Fibroblast of skin of abdomen (primary cell): ENCODE measurements around the gene MGMT.

ENCODE experiments used
- DNase-seq: peaks from one replicate; pipeline ENCODE4 v3.0.0-alpha.2; 2013

The MGMT gene

DNA sequence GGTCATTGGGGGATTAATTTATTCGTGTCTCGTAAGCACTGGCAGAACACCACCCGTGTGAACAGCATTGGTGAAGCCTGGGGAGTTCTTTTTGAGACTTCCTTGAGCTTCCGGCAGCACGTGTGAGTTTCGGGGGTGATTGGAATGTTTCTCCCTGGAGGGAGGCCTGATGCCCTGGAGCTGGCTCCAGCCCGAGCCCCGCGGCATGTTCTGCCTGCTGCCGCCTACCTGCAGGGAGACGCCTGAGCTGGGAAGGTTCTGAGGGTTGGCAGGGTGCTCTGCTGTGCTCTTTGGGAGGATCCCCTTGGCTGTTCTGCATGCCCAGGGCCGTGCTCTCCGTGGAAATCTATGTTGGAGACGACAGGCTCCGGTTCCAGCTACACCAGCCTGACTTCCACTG is 159.3 kb downstream of the MGMT start:
- DNase-seq, result no peak

DNA sequence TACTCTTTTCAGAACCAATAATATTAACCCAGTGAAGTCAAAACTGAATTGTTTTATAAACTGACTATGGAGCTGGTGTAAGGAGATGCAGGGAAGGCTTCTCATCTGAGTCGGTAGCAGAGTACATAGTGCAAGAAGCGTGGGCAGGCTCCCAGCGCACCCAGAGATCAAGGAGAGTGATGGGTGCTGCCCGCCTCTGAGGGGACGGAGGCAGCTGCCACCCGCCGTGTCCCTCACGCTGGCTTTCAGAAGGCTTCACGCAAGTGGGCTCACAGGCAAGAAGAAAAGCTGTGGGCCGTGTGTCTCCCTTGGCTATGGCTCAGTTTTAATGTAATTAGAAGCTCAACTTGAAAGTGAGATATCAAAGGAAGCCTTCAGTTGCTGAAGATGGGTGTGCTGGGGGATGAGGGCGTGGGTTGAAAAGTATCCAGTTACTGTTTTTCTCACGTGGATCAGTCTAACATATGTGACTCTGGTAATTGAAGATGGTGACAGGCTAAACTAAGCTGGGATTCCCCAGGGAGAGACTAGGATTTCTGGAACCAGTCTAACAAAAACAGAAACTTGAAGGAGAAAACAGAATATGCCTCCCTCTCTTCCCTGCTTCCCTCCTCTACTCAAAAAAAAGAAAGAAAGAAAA is 159.9 kb downstream of the MGMT start:
- no peak for DNase-seq

DNA sequence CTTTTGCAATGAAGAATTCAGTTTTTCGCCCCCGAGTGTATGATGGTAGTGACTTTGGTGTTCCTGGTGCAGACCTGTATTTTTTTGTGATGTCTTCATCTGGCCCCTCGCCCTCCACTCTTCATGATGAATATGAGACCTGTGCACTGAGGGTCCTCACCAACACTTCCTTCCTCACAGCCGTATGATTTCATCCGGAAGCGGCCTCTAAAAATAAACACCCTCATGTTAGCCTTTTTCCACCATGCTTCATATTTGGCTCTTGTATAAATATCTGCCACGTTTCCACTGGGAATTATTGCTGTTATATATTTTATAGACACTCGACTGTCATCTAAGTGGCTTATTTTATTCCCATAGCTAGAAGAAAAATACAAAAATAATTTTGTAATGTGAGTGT is 160.4 kb downstream of the MGMT start:
- no peak for DNase-seq

DNA sequence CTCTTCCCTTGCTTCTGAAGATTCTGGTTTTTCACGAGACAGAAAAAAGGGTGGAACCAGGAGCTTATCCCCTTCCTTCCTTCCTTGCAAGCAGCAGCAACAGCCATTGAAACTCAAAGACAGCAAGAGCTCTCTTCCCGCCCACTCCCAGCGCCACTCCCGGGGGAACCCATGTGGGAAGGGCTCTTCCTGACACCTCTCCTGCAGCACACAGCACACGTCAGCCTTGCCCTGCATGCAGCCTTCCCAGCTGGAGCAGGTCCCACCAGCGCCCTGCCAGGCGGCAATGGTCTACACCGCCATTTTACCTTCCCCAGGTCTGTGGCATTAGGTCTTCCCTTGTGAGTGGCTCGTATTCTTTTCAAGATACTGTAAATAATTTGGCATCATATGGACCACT is 161.8 kb downstream of the MGMT start:
- no peak for DNase-seq

DNA sequence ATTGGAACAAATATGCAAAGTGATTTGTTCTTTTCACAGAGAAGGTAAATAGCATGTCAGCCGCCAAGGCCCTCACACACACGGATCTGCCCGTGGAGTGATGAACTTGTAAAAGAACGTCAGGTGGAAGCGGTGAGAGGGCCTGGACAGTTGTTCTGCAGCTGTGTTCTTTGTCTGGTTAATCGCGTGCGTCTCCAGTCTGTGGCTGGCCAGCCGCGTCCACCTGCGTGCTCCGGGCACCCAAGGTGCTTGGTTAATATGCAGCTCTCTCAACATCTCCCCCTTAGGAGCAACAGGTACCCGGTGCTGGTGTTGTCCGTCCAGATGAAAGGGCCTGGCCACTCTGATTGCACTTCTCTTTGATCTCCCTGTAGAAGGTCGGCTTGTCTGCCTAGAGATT is 162.9 kb downstream of the MGMT start:
- no peak for DNase-seq

DNA sequence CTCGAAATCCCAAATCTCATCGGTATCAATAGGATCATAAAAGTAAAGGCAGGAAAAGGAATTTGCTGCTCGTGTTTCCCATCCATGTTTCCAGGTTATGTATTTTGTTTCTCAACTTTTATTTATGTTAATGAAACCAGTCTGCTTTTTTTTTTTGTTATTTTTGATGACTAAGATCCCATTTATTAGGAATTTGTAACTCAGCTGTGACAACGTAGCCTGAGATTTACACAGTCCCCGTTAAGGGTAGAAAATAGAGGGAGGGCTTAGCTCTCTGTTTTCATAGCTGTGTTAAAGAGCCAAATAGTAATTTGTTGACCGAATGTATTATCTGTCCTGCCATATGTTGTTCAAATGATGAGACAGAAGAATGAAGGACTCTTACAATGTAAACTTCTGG is 164.0 kb downstream of the MGMT start:
- DNase-seq, result no peak

GRCh38 chr10:129631870-129632623 is 165.0 kb downstream of the MGMT start:
- DNase-seq, result no peak

GRCh38 chr10:129637010-129637409 is 170.0 kb downstream of the MGMT start:
- no peak for DNase-seq

DNA sequence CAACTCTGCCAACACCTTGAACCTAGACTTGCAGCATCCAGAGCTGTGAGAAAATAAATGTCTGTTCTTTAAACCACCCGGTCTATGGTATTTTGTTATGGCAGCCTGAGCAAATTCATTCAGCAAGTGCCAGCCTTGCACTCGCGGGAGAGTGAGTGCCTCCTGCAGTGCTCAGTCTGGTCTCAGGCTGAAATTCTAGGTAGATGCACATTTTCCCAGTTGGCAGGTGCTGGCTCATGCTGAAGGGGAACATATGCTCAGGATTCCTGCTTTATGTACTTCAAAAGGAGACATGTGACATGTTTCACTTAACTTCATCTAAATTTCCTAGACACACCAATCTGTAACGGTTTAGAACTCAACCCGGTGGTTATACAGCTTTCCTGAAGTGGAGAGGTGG is 170.8 kb downstream of the MGMT start:
- DNase-seq, result no peak

- DNase-seq, result no peak
Measured at GRCh38 chr10:129641351-129641750, 174.3 kb downstream of the MGMT start.

GRCh38 chr10:129641982-129642381 is 174.9 kb downstream of the MGMT start:
- DNase-seq, result no peak

DNA sequence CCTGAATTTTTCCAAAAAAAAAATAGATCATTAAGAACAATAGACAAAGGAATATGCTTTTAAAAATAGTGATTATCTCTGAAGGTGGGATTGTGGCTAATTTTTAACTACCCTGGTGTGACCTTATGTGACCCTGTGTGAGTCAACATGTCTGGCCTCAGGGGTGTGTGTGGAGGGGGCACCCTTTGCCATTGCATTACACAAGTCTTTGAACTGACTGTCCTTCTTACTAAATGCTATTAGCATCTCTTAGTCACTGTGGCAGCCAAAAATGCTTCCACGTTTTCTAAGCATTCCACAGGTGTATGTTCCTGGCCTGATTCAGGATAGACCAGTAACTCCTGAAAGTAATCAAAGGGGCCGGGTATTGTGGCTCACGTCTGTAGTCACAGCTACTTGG is 175.4 kb downstream of the MGMT start:
- no peak for DNase-seq

GRCh38 chr10:129643266-129643665 is 176.2 kb downstream of the MGMT start:
- DNase-seq, result no peak

DNA sequence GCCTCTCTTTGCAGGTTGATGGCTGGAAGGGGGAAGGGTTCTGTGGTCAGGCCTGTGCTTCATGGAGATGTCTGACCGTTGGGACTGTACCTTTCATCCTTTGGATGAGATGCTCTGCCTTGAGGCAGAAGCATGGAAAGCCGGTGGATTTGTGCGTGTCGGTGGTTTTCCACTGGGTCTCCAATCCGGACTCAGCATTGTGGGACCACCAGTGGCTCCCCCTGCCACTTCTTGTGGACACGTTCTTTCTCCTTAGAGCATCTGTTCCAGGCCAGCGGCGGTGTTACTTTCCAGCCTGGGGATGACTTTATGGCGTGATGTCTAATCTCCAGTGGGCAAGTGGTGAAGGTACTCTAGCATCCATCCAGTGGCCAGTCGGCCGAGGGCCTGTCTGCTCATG is 178.4 kb downstream of the MGMT start:
- DNase-seq, result no peak

GRCh38 chr10:129646973-129647372 is 179.9 kb downstream of the MGMT start:
- no peak for DNase-seq

GRCh38 chr10:129647590-129647989 is 180.5 kb downstream of the MGMT start:
- no peak for DNase-seq

DNA sequence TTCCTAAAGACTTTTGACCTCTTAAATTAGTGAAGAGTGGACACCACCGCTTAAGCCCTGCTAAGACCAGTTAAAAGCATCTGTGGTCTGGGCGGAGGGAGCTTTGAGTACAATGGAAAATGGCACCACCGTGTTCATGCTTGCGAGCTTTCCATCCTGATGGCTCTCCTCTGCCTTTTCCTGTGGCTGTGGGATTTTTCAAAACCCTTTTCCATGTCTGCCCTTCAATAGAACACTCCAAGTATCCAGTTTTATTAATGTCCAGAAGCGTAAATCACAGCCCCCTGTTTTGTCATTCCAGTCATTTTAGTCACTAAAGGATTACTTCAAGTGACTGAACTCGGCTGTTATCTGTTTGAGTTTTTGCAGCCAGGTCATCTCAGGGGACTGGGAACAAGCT is 181.8 kb downstream of the MGMT start:
- DNase-seq, result no peak

GRCh38 chr10:129652021-129652420 is 185.0 kb downstream of the MGMT start:
- DNase-seq, result no peak

- DNase-seq, result no peak
Measured at GRCh38 chr10:129652521-129653201, 185.6 kb downstream of the MGMT start.

DNA sequence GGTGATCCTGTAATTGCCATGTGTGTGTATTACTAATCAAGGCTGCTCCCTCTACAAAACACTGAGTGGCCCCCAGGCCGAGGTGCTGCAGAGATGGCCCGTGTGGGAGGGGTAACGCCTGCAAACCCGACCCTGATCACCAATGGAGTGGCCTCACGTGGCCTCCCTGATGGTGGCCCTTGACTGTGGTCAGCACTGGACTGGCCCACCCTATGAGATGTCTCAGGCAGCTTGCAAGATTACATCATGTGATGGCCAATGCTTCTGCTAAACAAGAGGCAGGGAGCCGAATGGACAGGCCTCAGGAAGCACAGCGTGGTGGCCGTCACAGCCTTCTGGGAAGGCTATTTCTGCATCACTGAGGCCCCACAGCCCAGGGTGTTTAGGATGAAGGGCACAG is 186.4 kb downstream of the MGMT start:
- DNase-seq, result no peak

DNA sequence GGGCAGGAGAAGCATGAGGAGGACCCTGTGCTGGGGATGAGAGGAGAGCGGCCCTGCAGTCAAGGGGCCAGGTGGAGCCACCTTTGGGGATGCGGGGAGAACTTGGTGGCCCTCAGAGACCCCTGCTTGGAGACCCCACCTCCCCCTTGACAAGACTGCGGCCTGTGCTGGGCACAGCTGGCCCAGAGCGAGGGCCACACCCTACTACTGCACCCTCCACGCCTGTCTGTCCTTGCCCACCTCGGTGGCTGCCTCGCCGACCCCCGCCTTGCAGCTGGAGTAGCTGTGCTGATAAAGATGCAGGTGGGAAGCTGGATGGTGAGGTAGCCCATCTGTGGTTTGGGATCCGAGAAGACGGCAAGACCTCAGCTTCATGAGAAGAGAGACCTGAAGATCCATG is 186.8 kb downstream of the MGMT start:
- DNase-seq, result no peak

GRCh38 chr10:129654461-129654860 is 187.4 kb downstream of the MGMT start:
- no peak for DNase-seq

DNA sequence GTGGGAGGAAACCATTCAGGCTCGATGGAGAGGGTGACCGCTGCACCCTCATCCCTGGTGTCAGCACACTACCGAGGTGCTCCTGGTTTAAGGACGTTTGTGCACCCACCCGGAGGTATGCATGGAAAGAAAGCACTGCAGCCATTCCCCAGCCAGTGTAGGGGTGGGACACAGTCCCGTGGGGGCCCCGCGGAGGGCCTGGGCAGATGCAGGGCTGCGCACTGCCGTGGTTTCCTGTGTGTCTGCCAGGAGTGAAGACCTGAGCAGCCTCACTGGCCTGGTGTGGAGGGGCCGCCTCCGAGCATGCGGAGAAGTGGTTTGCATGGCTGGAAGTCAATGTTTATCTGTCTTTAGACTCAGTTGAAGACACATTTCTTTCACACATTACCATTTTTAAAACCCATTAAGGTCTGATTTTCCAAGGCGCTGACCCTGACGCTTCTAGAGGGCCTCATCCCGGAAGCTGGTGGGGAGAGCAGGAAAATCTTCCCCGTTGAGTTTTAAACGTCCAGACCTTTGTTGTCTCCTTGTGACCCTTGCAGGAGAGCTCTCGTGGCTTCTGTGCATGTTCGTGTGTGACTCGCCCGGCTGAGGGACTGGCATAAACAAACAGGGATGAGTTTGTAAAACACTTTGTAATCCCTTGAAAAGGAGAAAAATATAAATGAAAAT is 188.1 kb downstream of the MGMT start:
- no peak for DNase-seq

GRCh38 chr10:129655679-129656031 is 188.6 kb downstream of the MGMT start:
- DNase-seq, result no peak
